GM23338 (cell line): ENCODE measurements around the gene GRHL3.

ENCODE experiments used
- CTCF ChIP-seq, 2 experiments: fragments of 200-600 bp in 1 of 2; sonication (generic) in 1 of 2; conservative IDR thresholded peaks; 2 replicates each; pipeline versions ENCODE4 v1.5.1 to v1.6.1; 2016 to 2017; ENCODE audit warnings: antibody characterized with exemption in 2 of 2, low read depth in 2 of 2, mild to moderate bottlenecking in 2 of 2, moderate library complexity in 1 of 2
- ETS1 ChIP-seq: IDR thresholded peaks from 2 replicates; pipeline ENCODE4 v1.6.1; 2016; ENCODE audit warnings: antibody characterized with exemption
- EZH2 ChIP-seq: fragments of 200-600 bp; sonication (generic); IDR thresholded peaks from one replicate; pipeline ENCODE4 v1.8.0; 2017; ENCODE audit warnings: antibody characterized with exemption, mild to moderate bottlenecking, low read depth; ENCODE audit not compliant: unreplicated experiment
- EZH2phosphoT487 ChIP-seq: fragments of 200-600 bp; sonication (generic); IDR thresholded peaks from one replicate; pipeline ENCODE4 v1.8.1; 2018; ENCODE audit warnings: antibody characterized with exemption; ENCODE audit not compliant: unreplicated experiment
- NANOG ChIP-seq: IDR thresholded peaks from 2 replicates; pipeline ENCODE4 v1.6.1; 2016; ENCODE audit warnings: antibody characterized with exemption, borderline replicate concordance
- POLR2AphosphoS5 ChIP-seq: IDR thresholded peaks from 2 replicates; pipeline ENCODE4 v1.6.1; 2016; ENCODE audit warnings: antibody characterized with exemption, low read depth
- REST ChIP-seq: IDR thresholded peaks from one replicate; pipeline ENCODE4 v1.6.1; 2018; ENCODE audit warnings: antibody characterized with exemption; ENCODE audit not compliant: unreplicated experiment
- ZNF114 ChIP-seq: fragments of 250-450 bp; sonication (Bioruptor Pico); IDR thresholded peaks from 2 replicates; pipeline ENCODE4 v1.5.0; 2020; ENCODE audit warnings: mild to moderate bottlenecking, moderate library complexity

GRCh38 chr1:24311741-24312140 lies 7.4 kb upstream of the GRHL3 start:
- TF ChIP-seq CTCF (conservative IDR thresholded peaks at IDR 0.05; ENCODE audit: low read depth in 2 of 2): no peak
- no peak for TF ChIP-seq EZH2phosphoT487
- TF ChIP-seq POLR2AphosphoS5: no peak
- TF ChIP-seq ZNF114 (CRISPR knock-in tag): no peak
- no peak for TF ChIP-seq EZH2
- TF ChIP-seq REST: no peak
- no peak for TF ChIP-seq NANOG
- TF ChIP-seq ETS1: no peak
